ENCODE data around the gene DNAH6.
"Not testable (repeated sequence)": the region's sequence is repeated elsewhere in the genome, so short reads cannot be mapped to it uniquely, and the experiment has no call there.

Gene DNAH6, protein sequence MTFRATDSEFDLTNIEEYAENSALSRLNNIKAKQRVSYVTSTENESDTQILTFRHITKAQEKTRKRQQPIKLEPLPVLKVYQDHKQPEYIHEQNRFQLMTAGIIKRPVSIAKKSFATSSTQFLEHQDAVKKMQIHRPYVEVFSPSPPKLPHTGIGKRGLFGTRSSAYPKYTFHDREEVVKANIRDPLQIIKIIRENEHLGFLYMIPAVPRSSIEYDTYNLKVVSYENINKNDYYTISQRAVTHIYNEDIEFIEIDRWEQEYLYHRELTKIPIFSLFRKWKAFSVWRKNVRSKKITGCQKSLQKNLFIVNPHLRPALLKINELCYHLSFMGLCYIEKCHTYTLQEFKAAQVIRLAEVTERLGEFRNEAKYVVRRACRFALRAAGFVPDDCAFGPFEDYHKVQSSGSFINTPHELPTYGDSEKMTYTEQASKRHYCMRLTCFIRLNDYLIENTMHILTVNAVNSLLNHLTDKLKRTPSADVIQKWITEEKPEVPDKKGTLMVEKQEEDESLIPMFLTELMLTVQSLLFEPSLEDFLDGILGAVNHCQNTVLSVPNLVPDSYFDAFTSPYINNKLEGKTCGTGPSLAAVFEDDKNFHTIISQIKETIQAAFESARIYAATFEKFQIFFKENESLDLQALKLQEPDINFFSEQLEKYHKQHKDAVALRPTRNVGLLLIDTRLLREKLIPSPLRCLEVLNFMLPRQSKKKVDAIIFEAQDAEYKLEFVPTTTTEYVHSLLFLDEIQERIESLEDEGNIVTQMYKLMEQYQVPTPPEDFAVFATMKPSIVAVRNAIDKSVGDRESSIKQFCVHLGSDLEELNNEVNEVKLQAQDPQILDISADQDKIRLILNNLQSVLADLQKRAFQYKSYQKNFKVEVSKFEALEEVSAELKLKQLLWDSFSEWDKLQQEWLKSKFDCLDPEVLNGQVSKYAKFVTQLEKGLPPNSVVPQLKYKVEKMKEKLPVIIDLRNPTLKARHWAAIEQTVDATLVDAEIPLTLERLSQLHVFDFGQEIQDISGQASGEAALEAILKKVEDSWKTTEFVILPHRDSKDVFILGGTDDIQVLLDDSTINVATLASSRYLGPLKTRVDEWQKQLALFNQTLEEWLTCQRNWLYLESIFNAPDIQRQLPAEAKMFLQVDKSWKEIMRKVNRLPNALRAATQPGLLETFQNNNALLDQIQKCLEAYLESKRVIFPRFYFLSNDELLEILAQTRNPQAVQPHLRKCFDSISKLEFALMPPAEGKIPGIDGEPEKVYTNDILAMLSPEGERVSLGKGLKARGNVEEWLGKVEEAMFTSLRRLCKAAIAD (N-terminal part only)

DNA sequence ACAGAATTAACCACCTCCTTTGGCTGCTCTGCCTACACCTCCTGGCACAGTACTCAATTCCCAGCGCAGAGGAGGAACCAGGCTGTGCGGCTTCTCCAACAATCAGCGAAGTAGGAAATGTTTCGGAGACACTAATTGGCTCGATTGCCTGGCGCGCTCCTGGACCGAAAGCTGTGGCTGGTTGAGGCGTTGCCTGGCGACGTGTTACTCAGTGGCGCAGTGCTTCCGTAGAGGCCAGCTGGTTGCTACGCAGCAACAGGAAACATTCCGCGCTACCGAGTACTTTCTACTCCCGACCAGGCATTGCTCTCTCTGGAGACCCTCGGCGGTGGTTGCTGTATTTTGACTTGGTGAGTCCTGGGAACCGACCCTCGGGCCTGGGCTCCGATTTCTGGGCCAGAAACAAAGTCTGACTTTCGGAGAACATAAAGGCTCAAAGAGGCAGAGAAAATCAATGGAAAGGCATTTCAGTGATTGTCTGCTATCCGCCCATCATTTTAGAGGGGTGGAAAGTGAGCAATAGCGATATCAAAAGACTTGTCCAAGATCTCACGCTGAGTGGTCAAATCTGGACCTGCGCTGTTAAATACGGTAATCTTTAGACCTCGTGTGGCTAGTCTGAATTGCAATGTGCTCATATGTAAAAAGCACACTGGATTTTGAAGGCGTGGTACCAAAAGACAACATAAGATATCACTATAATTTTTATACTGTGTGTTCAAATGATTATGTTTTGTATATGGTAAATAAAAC lies at the start of gene DNAH6:
Gene DNAH6 (plus strand): TSS at position 265 of the 753 bp plus-strand sequence. CDS start 1,329 bp downstream, outside the sequence.
- peak within 1 kb of the TSS; percentile 79 for H3K4me3 Mint-ChIP-seq
- peaks cover 5% of the 10 kb centered on the region for H3K4me1 Mint-ChIP-seq (ENCODE audit: low read depth)
- H3K27ac Mint-ChIP-seq: peak within 1 kb of the TSS; percentile 60
- peaks cover 11% of the 10 kb centered on the region for H3K9me3 Mint-ChIP-seq
- H3K27me3 Mint-ChIP-seq (ENCODE audit: low read depth): peaks cover 28% of the 10 kb centered on the region
- H3K36me3 Mint-ChIP-seq (ENCODE audit: low read depth): no peaks in the 10 kb centered on the region

GRCh38 chr2:84467389-84467788 lies 48.9 kb upstream of the DNAH6 start:
- Mint-ChIP-seq H3K9me3 (peaks cover 19% of the 10 kb centered on the region), H3K36me3 (ENCODE audit: low read depth) (peaks cover 2% of the 10 kb centered on the region), H3K4me3 (no peak overlapping the region), H3K27me3 (ENCODE audit: low read depth) (peaks cover 8% of the 10 kb centered on the region), H3K27ac (no peak overlapping the region), H3K4me1 (ENCODE audit: low read depth) (no peaks in the 10 kb centered on the region)

- H3K27ac Mint-ChIP-seq; H3K4me1 Mint-ChIP-seq (ENCODE audit: low read depth); H3K36me3 Mint-ChIP-seq (ENCODE audit: low read depth); H3K4me3 Mint-ChIP-seq: not testable (repeated sequence)
- Mint-ChIP-seq H3K9me3 (peaks cover 11% of the 10 kb centered on the region), H3K27me3 (ENCODE audit: low read depth) (peaks cover 25% of the 10 kb centered on the region)
Measured at GRCh38 chr2:84472423-84472822, 43.9 kb upstream of the DNAH6 start.

DNA sequence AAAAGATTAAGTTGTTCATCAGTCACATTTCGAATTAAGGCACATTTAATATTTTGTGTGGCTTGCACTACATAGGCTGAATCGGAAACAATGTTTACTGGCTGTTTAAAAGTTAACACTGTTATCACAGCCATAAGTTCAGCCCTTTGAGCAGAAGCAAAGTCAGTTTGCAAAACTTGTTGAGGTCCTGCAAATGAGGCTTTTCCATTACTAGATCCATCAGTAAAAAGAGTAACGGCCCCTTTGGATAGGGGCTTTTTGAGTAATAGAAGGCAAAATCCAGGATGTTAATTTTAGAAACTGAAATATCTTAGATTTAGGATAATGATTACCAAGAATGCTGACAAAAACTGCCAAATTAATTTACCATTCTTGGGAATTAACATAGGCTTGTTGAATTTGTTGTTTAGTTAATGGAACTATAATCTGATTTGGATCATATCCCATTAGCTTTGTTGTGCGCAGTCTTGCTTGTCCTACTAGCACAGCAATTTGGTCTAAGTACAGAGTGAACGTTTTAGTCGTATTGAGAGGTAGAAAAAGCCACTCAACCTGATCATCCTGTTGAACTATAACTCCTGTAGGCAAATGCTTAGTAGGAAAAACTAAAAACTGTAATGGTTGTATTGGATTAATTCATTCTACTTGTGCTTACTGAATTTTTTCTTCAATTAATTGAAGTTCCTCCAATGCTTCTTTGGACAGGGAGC lies 43.3 kb upstream of the DNAH6 start:
- Mint-ChIP-seq H3K27me3 (ENCODE audit: low read depth) (peaks cover 25% of the 10 kb centered on the region), H3K36me3 (ENCODE audit: low read depth) (peaks cover 2% of the 10 kb centered on the region), H3K9me3 (peaks cover 15% of the 10 kb centered on the region), H3K4me3 (no peak overlapping the region), H3K4me1 (ENCODE audit: low read depth) (no peaks in the 10 kb centered on the region), H3K27ac (no peak overlapping the region)

DNA sequence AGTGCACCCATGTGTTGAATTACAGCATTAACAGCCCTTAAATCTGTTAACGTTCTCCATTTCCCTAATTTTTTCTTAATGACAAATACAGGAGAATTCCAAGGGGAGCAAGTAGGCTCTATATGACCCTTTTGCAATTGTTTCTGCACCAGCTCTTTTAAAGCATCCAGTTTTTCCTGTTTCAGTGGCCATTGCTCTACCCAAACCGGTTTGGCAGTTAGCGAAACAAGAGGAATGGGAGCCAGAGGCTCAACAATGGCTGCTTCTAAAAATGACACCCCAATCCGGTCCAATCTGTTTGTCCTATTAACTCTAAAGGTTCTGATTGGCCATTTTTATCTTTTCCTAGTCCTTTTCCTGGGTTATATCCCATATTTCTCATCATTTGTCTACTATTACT lies 42.1 kb upstream of the DNAH6 start:
- Mint-ChIP-seq H3K4me1 (ENCODE audit: low read depth) (no peaks in the 10 kb centered on the region), H3K36me3 (ENCODE audit: low read depth) (peaks cover 2% of the 10 kb centered on the region), H3K27ac (no peak overlapping the region), H3K4me3 (no peak overlapping the region), H3K9me3 (peaks cover 16% of the 10 kb centered on the region), H3K27me3 (ENCODE audit: low read depth) (peaks cover 25% of the 10 kb centered on the region)

- Mint-ChIP-seq H3K9me3 (peaks cover 16% of the 10 kb centered on the region), H3K27me3 (ENCODE audit: low read depth) (peaks cover 17% of the 10 kb centered on the region), H3K27ac (no peak overlapping the region), H3K36me3 (ENCODE audit: low read depth) (peaks cover 2% of the 10 kb centered on the region), H3K4me1 (ENCODE audit: low read depth) (peaks cover 12% of the 10 kb centered on the region), H3K4me3 (no peak overlapping the region)
Measured at GRCh38 chr2:84477886-84478285, 38.4 kb upstream of the DNAH6 start.

DNA sequence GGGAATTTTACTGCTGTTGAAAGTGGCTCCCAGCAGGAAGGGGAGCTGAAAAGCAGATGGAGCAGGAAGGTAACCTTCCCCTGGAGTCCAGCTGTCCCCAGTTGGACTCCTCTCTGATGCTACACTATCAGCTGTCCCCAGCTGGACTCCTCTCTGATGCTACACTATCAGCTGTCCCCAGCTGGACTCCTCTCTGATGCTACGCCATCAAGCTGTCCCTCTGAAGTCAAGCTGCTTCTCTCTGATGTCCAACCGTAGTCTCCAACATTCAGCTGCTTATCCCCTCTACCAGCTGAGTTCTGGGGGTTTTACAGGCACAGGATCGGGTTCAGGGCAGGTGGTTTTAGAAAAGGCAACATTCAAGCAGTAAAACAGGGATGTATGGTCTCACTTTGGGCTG lies 37.4 kb upstream of the DNAH6 start:
- Mint-ChIP-seq H3K36me3 (ENCODE audit: low read depth) (peaks cover 2% of the 10 kb centered on the region), H3K27me3 (ENCODE audit: low read depth) (peaks cover 17% of the 10 kb centered on the region)

GRCh38 chr2:84481702-84482101 lies 34.6 kb upstream of the DNAH6 start:
- H3K27ac Mint-ChIP-seq: peak overlapping the region; percentile 55
- H3K27me3 Mint-ChIP-seq (ENCODE audit: low read depth): peaks cover 2% of the 10 kb centered on the region
- H3K4me3 Mint-ChIP-seq: no peak overlapping the region
- H3K4me1 Mint-ChIP-seq (ENCODE audit: low read depth): peaks cover 12% of the 10 kb centered on the region
- peaks cover 14% of the 10 kb centered on the region for H3K9me3 Mint-ChIP-seq
- peaks cover under 1% of the 10 kb centered on the region for H3K36me3 Mint-ChIP-seq (ENCODE audit: low read depth)

More for the DNA sequence above, 37.4 kb upstream of the DNAH6 start:
- Mint-ChIP-seq H3K4me1 (ENCODE audit: low read depth) (peaks cover 12% of the 10 kb centered on the region), H3K9me3 (peaks cover 16% of the 10 kb centered on the region), H3K4me3 (no peak overlapping the region), H3K27ac (no peak overlapping the region)

DNA sequence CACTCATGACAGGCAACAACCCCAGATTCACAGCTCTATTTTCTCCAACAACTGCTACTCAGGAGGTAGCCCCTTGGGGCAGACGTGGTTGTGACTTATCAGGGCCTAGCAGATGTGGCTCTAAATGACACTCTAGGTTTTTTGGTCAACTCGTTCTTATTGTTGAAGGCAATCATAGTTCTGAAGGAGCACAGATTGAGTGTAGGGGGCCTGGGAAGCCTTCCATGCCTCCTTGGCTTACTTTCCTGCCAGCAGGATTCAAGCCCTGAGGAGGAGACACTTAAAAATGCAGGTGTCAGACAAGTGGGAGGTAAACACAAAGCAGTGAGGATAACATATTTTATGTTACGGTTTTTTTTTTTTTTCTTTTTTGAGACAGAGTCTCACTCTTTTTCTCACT lies 33.7 kb upstream of the DNAH6 start:
- Mint-ChIP-seq H3K36me3 (ENCODE audit: low read depth) (no peaks in the 10 kb centered on the region), H3K4me1 (ENCODE audit: low read depth) (peaks cover 12% of the 10 kb centered on the region), H3K27ac (no peak overlapping the region), H3K27me3 (ENCODE audit: low read depth) (no peaks in the 10 kb centered on the region), H3K9me3 (peaks cover 5% of the 10 kb centered on the region), H3K4me3 (no peak overlapping the region)

DNA sequence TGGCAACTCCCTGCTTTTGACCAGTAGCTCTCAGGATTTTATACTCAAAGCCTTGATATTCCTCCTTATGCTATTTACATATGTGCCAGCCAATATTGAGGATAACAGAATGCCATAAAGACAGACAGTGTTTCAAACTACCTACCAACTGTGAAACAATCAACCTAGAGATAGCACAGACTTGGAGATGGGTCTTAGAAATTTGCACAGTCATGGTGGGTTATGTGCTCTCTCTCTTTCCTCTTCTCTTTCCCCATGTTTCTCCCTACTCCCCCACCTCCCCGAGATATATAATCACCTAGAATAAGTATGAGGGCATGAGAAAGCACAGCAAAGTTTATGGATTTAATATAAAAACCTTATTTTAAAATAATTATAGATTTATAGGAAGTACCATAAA lies 33.0 kb upstream of the DNAH6 start:
- H3K9me3 Mint-ChIP-seq: no peaks in the 10 kb centered on the region
- no peak overlapping the region for H3K4me3 Mint-ChIP-seq
- no peaks in the 10 kb centered on the region for H3K36me3 Mint-ChIP-seq (ENCODE audit: low read depth)
- H3K4me1 Mint-ChIP-seq (ENCODE audit: low read depth): peaks cover 12% of the 10 kb centered on the region
- H3K27ac Mint-ChIP-seq: no peak overlapping the region
- H3K27me3 Mint-ChIP-seq (ENCODE audit: low read depth): no peaks in the 10 kb centered on the region

- H3K27ac Mint-ChIP-seq: no peak overlapping the region
- H3K9me3 Mint-ChIP-seq: no peaks in the 10 kb centered on the region
- no peak overlapping the region for H3K4me3 Mint-ChIP-seq
- no peaks in the 10 kb centered on the region for H3K36me3 Mint-ChIP-seq (ENCODE audit: low read depth)
- H3K27me3 Mint-ChIP-seq (ENCODE audit: low read depth): no peaks in the 10 kb centered on the region
- peaks cover 10% of the 10 kb centered on the region for H3K4me1 Mint-ChIP-seq (ENCODE audit: low read depth)
Measured at GRCh38 chr2:84486441-84487115, 29.7 kb upstream of the DNAH6 start.

- Mint-ChIP-seq H3K27ac (no peak overlapping the region), H3K4me3 (no peak overlapping the region), H3K27me3 (ENCODE audit: low read depth) (no peaks in the 10 kb centered on the region), H3K9me3 (no peaks in the 10 kb centered on the region), H3K4me1 (ENCODE audit: low read depth) (peaks cover 2% of the 10 kb centered on the region), H3K36me3 (ENCODE audit: low read depth) (no peaks in the 10 kb centered on the region)
Measured at GRCh38 chr2:84487298-84487996, 28.9 kb upstream of the DNAH6 start.

Data from T-helper 1 cell treated with Interleukin-12 subunit alpha and Interleukin-12 subunit beta and Interleukin-4 antibody, amounts not matched to agents 30 μg/mL and 1 μg/mL, for 36 hours (primary cell).